NCI-H82 treated with DMSO at 0.1 percent for 48 hours (cell line): ENCODE results near the gene DNMBP.
"Not testable (repeated sequence)": the region's sequence is repeated elsewhere in the genome, so short reads cannot be mapped to it uniquely, and the experiment has no call there.

ENCODE experiments used
- DNase-seq: peaks from one replicate; lab custom pipeline; 2025; ENCODE audit not compliant: unreplicated experiment; lab: John Stamatoyannopoulos, UW

Gene DNMBP

DNA sequence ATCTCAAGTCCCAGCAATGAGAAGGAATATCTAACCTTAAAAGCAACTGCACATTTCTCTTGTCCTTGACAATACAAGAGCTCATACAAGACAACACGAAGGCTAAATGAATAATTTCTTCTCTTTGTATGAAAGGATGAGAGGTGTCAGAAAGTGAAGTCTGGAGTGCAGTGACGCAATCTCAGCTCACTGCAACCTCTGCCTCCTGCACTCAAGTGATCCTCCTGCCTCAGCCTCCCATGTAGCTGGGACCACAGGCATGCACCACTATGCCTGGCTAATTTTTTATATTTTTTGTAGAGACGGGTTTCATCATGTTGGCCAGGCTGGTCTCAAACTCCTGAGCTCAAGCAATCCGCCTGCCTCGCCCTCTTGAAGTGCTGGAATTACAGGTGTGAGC is 24.1 kb downstream of the DNMBP start:
- DNase-seq: not testable (repeated sequence)

DNA sequence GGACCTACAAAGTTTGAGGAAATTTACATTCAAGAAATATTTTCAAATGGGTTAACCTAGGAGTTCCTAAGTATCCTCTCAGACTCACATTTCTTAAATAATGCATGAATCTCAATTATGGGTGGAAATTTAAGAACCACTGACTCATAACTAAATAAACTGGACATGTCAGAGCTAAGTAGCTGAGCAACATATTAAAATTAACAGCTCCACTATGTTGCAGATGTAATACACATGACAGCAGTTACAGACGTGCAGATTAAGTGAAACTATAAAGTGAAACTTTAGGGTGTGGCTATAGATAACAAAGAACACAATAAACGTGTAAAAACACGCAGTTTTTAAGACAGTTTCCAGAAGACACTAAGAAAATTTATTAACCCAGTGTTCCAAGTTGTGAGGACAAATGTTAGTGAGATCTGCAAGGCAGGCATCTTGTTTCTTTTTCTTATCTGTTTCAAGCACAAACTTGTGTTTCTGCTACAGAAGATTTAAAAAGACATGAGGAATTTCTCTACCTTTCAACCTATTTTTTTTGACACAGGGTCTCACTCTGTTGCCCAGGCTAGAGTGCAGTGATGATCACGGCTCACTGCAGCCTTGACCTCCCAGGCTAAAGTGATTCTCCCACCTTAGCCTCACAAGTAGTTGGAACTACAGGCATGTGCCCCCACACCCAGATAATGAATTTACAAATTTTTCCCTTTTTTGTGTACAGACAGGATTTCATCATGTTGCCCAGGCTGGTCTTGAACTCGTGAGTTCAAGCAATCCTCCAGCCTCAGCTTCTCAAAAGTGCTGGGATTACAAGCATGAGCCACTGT is 25.3 kb downstream of the DNMBP start:
- DNase-seq: no peak

DNA sequence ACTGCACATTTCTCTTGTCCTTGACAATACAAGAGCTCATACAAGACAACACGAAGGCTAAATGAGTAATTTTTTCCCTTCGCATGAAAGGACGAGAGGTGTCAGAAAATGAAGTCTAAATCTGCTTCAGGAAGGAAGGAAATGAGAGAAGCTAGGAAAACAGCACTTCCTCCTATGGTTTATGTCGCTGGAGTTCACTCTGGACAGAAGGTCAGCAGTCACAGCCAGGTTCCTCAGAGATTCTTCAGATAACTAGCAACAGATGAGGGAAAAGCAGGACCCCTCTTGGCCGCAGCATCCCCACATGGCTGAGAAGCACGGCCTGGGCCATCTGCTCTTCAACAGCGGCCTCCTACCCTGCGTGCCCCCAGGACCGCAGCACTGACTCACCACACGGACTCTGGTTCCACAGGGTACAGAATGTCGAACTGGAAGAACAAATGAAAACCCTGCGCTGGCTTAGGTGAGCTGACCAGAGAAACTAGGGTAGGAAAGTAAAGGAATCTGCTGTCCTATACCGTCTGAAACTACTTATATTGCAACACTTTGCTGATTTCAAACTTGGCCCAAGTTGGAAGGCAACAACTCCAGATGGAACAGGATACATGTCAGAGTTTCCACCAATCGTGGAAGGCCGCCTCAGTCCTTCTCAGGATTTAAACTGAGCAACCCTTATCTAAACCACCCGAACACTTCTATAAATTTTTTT is 26.3 kb downstream of the DNMBP start:
- DNase-seq: peak; percentile 27

DNA sequence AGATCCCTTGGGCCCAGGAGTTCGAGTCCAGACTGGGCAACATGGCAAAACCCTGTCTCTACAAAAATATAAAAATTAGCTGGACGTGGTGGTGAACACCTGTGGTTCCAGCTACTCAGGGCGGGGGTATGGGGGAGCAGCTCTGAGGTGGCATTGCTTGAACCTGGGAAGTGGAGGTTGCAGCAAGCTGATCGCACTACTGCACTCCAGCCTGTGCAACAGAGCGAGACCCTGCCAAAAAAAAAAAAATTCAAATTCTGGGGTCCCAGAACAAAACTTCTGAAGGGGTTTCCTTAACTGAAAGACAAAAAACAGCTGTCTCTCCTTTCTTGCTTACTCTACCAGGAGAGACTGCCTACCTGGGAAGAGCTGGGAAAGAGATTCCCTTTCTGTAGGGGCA is 27.0 kb downstream of the DNMBP start:
- DNase-seq: no peak

DNA sequence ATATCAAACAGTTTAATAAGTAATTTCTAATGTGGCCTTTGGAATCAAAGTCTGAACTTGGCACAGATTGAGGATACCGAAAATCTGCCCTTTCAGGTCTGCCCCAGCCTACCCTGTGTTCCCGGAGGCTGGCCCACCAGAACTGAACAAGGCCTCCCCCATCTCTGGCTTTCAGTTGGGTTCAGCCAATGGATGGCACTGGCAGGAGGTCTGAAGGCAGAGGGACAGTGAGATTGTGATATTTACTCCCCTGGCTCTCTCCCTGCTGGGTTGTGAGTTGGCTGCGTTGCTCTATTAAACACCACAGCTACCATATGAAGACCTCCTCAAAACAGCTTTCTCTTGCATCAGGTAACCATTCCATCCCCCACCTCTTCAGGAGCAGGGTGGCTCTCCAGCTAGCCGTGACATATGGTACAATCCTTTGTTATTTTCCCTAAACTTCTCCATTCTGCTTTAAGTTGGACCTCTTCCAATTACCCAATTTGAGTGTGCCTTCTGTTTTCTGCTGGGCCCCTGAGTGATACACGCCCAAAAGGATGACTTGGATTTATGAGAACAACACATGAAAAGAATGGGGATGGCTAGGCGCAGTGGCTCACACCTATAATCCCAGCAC is 28.1 kb downstream of the DNMBP start:
- peak; percentile 90 for DNase-seq

DNA sequence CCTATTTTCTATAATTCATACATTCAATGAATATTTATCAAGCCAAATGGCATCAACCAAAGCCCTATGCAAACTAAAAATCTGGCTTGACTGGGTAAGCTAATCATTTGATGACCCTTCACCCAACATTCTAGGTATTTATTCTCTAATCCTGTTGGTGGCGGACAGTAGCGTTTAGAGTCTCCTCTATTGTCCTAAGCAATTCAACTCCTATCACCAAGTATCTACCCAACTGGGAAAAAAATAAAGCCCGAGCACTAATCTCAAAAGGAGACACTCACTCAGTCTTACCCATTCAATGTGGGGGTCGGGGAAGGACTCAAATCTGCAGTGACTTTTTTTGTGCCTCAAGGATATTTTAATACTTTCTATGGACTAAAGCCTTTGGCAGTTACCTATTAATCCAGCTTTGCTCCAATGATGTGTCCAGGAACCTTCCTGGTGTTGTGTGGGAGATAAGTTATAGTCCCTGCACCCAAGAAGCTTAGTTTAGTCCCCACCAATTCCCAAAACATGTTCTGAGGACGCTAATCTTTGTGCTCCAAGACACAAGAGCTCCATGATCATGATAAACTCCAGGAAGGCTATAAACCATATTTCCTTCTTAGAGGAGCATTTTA is 30.6 kb downstream of the DNMBP start:
- DNase-seq: peak; percentile 73

DNA sequence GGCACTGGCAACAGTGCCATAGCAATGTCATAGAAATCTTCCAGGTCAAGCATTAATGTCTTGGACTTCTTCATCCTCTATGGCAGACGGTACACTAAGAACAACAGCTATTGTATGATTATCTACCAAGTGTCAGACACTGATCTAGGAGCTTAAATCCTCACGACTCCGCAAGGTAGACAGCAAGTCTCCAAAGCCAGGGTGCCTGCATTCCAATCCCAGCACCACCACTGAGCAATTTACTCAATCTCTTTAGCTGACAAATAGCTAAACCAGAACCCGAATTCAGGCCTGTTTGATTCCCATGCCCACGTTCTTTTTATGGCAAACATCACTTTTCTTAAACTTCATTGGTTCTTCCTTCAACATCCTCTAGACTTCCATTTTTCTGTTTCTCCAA is 31.8 kb downstream of the DNMBP start:
- DNase-seq: peak; percentile 81

DNA sequence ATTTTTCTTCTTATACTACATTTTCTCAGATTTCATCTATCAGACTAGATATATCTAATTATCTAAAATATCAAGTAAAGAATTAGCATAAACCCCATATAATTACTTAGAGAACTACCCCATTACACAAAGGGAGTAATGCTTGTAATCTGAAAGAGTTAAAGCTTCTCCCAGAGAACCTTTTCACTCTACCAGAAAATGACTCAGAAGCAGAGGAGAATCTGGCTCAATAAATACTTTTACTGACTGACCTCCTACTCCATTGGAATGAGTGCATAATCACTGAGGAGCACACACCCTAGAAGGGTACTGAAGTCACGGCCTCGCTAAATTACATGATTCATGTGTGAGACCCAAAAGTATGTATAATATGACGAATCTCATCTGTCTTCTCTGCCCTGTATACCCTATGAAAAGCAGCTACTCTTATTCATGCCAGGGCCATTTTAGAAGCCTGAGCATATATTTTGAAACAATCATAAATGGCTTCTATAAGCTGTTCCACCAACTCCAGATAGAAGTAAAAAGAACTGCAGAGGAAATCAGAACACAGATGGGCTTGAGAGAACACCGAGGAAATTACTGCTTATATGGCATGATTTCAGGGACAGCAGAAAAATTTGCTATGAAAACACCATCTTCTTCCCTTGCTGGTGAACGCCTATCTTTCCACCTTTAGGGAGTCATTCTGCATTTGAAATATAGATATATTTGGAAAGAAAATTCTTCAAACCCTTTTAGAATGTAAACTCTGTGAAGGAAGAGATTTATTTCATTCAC is 32.7 kb downstream of the DNMBP start:
- DNase-seq: no peak

DNA sequence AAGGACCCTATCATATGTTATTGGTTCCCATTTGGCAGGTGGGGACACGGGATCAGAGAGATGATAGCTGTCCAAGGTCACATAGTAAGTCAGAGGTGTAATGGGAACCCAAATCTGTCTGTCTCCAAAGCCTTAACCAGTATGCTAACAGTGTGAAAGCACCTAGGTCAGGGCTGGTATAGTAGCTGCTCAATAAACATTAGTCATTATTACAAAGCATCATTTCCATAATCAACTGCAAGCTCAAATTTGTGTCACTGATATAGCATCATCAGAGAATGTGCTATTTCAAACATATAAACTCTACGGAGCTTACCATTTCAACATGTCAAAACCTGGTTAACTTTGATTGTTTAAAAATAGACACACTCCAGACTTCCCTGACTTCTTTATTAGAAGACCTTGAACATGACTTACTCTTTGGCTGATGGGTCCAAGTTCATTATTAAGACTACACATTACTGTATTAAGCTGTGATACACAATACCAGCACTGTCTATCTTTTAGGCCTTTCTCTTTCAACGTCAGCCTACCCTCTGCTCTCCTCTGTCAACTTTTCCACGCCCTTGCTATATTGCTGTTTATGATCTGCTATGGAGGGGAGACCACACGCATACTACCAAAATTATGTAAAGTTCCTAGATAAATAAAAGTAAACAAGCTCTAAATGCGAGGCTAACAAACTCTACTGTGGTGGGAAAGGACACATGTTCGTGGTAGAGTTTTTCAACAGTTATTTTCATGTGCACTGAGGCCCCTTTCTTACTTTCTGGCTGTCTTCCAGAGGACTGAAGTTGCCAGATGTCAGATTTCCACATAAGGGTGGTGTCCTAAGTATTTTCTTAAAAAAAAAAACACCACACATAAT is 33.6 kb downstream of the DNMBP start:
- DNase-seq: no peak

DNA sequence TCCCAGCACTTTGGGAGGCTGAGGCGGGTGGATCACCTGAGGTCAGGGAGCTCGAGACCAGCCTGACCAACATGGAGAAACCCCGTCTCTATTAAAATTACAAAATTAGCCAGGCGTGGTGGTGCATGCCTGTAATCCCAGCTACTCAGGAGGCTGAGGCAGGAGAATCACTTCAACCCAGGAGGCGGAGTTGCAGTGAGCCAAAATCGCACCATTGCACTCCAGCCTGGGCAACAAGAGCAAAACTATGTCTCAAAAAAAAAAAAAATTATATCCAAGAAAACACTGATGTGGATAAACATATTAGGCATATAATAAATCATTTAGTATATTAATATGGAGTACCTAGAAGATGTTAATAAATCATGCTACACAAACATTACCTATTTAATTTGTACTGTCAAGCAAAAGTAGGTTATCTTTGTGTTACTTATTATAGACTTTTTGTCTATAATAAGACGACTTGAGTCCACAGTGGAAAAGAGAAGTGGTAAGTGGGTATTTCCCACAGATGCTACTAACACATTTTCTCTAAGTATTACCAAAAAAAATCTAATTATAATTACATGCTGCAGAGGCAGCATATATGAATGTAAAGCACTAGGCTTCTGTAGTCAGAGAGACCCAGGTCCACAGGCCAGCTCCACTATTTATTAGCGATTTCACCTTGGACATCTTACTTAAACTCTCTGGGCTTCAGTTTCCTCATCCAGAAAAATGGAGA is 34.5 kb downstream of the DNMBP start:
- no peak for DNase-seq

DNA sequence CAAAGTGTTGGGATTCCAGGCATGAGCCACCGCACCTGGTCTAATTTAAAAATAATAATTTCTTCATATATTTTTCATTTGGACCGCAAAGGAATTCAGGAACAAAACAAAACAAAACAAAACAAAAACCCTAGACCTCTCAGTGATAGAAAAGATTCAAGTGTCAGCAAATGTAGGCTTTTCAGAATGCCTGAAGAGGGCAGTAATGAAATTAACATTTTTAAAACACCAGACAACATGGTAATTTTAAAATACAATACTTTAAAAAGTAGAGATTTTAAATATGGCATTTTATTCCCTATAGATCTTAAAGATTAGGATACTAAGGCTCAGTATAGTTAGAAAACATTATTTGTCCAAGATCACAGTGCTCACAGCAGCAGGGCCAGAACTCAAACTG is 36.6 kb downstream of the DNMBP start:
- DNase-seq: no peak

DNA sequence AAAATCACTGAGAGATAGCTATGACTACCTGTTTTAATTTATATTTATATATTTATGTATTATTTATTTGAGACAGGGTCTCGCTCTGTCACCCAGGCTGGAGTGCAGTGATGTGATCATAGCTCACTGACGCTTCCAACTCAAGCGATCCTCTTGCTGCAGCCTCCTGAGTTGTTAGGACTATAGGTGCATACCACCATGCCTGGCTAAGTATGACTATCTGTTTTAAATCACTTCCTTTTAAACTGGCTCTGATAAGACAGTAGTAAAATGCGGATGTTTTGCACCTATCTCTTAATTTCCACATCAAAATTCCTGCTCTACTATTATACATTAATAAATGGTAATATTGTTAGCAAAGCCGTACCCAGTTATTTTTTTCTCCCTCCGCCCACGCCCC is 41.8 kb downstream of the DNMBP start:
- DNase-seq: no peak

DNA sequence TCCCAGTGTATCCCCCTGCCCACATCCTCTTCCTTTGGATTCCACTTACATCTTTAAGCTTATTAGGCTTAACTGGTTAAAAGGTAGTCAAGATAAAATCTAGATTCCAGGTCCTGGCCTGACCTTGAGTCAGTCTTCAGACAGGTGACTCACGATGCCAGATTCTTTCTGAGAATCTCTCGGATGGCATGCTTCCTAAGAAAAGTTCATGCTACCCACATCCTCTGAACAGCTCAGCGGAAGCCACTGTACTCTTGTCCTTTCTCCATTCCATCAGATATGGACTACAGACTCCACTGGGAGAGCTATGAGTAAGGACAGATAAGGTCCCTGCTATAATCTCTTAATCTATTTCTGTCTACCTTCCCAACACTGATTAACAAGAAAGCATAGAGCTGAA is 43.4 kb downstream of the DNMBP start:
- peak; percentile 54 for DNase-seq

DNA sequence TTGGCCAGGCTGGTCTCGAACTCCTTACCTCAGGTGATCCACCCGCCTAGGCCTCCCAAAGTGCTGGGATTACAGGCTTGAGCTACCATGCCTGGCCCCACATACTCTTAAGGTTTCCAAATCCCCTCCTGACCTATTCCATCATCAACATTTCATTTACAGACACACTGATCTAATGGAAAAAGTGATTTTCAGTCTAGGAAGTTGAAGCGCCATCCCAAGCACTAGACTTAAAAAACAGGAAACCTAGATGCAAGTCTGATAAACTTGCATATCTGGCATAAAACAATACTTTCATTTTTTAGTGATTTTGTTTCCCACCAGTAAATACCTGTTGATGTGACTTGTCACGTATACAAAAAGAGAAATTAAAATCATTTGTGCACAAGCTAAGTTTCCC is 44.0 kb downstream of the DNMBP start:
- no peak for DNase-seq

DNA sequence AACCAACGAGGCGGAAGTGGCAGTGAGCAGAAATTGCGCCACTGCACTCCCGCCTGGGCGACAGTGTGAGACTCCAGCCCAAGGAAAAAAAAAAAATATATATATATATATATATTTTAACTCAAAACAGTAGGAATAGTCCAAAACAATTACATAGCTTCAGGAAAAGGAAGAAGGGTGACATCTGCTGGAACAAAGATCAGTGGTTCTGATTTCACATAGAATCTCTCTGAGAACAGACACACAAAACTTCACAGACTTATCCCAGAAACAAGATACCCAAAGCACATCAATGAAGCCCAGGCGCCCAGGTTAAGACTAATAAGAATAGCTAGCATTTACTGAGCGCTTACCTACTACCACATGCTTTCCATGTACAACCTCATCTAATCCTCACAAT is 45.0 kb downstream of the DNMBP start:
- DNase-seq: no peak

DNA sequence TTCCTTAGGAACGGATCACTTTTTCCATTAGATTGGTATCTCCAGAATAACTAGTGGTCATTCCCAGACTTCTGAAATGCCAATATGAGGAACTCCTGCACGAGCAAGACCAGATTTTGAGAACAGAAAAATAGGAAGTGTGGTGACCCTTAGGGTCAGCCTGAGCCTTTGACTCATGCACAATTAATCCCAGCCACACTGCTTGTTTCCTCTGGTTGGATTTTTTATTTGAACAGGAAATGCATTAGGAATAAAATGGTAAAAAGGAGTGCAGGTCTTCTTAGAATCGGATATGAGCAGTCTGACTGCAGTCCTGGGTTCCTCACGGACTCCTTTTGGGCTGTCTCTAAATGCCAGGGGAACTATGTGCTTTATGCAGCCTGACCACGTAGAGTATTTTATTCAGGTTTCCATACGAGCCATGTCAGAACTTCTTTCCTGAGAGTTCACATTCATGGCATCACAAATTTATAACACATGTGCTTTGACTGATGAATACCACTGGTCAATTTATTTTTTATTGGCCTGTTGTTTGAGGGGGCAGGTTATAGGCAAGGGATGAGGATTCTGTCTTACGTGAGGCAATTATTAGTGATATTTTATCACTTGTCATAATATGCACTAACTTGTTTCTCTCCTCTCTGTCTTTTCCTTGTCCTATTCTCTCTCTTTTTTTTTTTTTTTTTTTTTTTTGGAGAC is 46.1 kb downstream of the DNMBP start:
- not testable (repeated sequence) for DNase-seq

DNA sequence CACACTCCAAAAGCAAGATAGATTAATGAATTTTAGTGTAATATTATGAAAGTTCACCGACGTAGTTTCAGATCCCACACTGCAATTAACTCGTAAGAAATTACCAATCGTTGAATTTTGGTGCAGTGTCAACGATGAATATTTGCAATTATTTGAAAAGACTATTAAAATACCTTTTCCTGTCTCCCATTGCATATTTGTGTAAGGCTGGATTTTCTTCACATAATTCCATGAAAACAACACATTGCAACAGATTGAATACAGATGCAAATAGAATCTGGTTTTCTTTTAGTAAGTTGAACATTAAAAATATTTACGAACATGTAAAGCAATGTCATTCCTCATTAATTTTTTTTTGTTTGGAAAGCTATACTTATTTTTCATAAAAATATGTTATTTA is 50.9 kb downstream of the DNMBP start:
- no peak for DNase-seq

DNA sequence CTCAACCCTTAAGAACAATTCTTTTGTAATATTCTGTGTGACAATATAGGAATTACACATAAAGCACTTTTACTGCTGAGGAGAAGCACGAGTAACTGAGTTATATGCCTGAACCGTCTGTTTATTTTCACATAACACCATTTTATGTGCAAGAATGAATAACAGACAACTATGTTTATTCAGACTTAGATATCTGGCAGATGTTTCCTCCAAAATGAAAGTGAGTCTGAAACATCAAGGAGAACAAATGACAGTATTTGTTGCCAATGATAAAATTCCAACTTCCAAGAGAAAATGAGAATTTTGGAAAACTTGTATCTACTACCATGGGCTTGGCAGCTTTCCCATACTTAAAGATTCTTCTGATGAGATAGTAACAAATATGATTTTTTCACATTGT is 51.4 kb downstream of the DNMBP start:
- no peak for DNase-seq

DNA sequence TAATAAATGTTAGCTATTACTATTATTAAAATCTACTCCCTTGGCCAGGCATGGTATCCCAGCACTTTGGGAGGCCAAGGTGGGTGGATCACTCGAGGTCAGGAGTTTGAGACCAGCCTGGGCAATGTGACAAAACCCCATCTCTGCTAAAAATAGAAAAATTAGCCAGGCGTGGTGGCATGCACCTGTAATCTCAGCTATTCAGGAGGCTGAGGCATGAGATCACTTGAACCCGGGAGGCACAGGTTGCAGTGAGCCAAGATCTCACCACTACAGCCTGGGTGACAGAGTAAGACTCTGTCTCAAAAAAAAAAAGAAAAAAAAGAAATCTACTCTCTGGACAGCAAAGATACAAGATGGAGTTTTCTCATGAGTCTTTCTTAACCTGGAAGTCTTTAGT is 56.2 kb downstream of the DNMBP start:
- not testable (repeated sequence) for DNase-seq
